ENCODE data around the gene OR4C46. TPM values are rescaled to one million over a fixed set of nuclear protein-coding genes. Genes with fewer than 3 reads are reported as not detected.

The OR4C46 gene
- total RNA-seq, result not detected in 2 replicates

DNA sequence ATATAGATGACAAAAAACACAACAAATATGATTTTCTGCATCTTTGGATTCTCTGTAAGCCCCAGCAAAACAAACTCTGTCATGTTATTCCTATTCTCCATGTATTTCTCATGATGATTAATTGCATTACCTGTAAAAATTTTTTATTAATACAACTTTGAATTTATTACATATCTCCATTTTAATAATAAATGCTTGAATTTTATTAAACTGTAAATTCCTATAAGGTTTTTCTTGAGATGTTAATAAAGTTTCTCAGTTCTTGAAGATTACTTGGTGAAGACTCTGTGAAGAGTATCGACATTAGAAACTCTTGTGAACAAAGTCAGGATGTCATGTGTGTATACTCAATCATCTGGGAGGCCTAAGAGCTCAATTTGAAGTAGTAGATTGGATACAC lies at the start of gene OR4C46:
Gene OR4C46 (minus strand): TSS at position 101 of the 400 bp plus-strand sequence. CDS start 0 bp downstream, at position 101.

Other genes with a start within 250 kb of the OR4C46 start
- not detected in 2 replicates for gene OR4A5, start 102.8 kb upstream of the OR4C46 start, total RNA-seq